OCI-LY1 (cell line): ENCODE measurements around the gene BCL11A.

Experiments
- CTCF ChIP-seq: fragments of 200-600 bp; sonication (generic), shearing (Covaris generic); IDR thresholded peaks from 2 replicates; pipeline ENCODE4 v1.5.1; 2017; ENCODE audit warnings: mild to moderate bottlenecking, antibody characterized with exemption, low read length, moderate library complexity, mixed read lengths
- EZH2 ChIP-seq: fragments of 200-600 bp; sonication (generic), shearing (Covaris generic); IDR thresholded peaks from 2 replicates; pipeline ENCODE4 v1.8.0; 2017; ENCODE audit warnings: borderline replicate concordance, mixed run types, mild to moderate bottlenecking, antibody characterized with exemption, low read length, moderate library complexity, mixed read lengths

DNA sequence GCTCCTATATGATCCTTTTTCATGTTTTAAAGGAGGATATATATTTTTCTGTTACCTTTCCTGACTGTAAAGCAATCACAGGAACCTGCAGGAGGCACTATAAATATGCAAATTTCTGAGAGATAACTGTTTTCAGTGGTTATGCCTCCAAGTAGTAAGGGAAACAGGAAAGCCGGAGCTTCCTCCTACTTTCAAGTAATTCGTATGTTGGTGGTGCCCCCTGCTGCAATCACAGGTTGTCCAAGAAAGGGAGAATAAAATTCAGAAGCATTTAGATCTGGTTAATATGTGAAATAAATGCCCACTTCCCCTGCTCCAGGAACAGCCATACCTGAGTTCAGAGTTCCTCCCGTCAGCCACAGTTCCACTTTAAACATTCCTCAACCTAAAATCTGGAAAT is 12.0 kb upstream of the BCL11A start:
- TF ChIP-seq CTCF (peak; percentile 33; the same call in 1 of the 2 replicates), EZH2 (no peak)
